ENCODE measurements around the gene TIAM1.

TIAM1 gene

GRCh38 chr21:31255896-31256295 is 88.2 kb downstream of the TIAM1 start:
- Histone ChIP-seq H3K9me3 (no peaks in the 10 kb centered on the region), H3K4me3 (ENCODE audit: low read depth, low read length) (no peak overlapping the region), H3K27me3 (no peaks in the 10 kb centered on the region), H3K36me3 (no peaks in the 10 kb centered on the region), H3K4me1 (no peaks in the 10 kb centered on the region)
- TF ChIP-seq CTCF (IDR thresholded peaks at IDR 0.05; ENCODE audit: low read depth, low read length) = no peak
- no peak for DNase-seq

- Histone ChIP-seq H3K4me3 (ENCODE audit: low read depth, low read length) (no peak overlapping the region), H3K9me3 (no peaks in the 10 kb centered on the region), H3K4me1 (no peaks in the 10 kb centered on the region), H3K36me3 (no peaks in the 10 kb centered on the region), H3K27me3 (no peaks in the 10 kb centered on the region)
- no peak for DNase-seq
- TF ChIP-seq CTCF (IDR thresholded peaks at IDR 0.05; ENCODE audit: low read depth, low read length) = no peak
Observed at GRCh38 chr21:31255036-31255435, 89.0 kb downstream of the TIAM1 start.

- Histone ChIP-seq H3K27me3 (no peaks in the 10 kb centered on the region), H3K9me3 (no peaks in the 10 kb centered on the region), H3K36me3 (no peaks in the 10 kb centered on the region), H3K4me1 (no peaks in the 10 kb centered on the region), H3K4me3 (ENCODE audit: low read depth, low read length) (no peak overlapping the region)
- TF ChIP-seq CTCF (IDR thresholded peaks at IDR 0.05; ENCODE audit: low read depth, low read length) = no peak
- no peak for DNase-seq
Observed at GRCh38 chr21:31254131-31254530, 89.9 kb downstream of the TIAM1 start.

- H3K36me3 ChIP-seq = no peaks in the 10 kb centered on the region
- H3K4me3 ChIP-seq (ENCODE audit: low read depth, low read length) = no peak overlapping the region
- H3K4me1 ChIP-seq = no peaks in the 10 kb centered on the region
- no peak for TF ChIP-seq CTCF (IDR thresholded peaks at IDR 0.05; ENCODE audit: low read depth, low read length)
- no peaks in the 10 kb centered on the region for H3K9me3 ChIP-seq
- no peaks in the 10 kb centered on the region for H3K27me3 ChIP-seq
- DNase-seq = no peak
Observed at GRCh38 chr21:31253684-31254083, 90.4 kb downstream of the TIAM1 start.

DNA sequence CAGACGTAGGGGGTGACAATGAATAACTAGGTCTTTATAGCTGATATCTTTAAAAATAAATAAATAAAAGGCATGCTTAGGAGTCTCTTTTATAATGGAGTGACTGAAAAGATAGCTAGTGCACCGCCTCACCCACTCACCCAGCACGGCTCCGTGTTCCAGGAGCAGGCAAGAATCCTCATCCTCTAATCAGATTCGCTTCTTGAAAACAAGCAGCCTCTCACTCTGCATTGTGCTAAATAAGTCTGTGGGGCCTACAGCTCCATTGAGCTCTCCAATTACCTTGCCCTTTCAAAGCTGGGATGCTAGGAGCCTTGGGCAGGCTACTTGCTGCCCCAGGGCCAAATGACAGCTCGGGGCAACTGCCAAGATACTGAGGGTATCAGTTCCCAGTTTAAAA is 91.5 kb downstream of the TIAM1 start:
- Histone ChIP-seq H3K4me3 (ENCODE audit: low read depth, low read length) (no peak overlapping the region), H3K9me3 (no peaks in the 10 kb centered on the region), H3K27me3 (no peaks in the 10 kb centered on the region), H3K36me3 (no peaks in the 10 kb centered on the region), H3K4me1 (no peaks in the 10 kb centered on the region)
- no peak for TF ChIP-seq CTCF (IDR thresholded peaks at IDR 0.05; ENCODE audit: low read depth, low read length)
- DNase-seq = no peak

GRCh38 chr21:31252091-31252490 is 92.0 kb downstream of the TIAM1 start:
- TF ChIP-seq CTCF (IDR thresholded peaks at IDR 0.05; ENCODE audit: low read depth, low read length) = no peak
- H3K4me1 ChIP-seq = no peaks in the 10 kb centered on the region
- no peaks in the 10 kb centered on the region for H3K9me3 ChIP-seq
- H3K4me3 ChIP-seq (ENCODE audit: low read depth, low read length) = no peak overlapping the region
- H3K27me3 ChIP-seq = no peaks in the 10 kb centered on the region
- H3K36me3 ChIP-seq = no peaks in the 10 kb centered on the region
- no peak for DNase-seq

Measured in BE2C (cell line).